PFSK-1 (cell line): ENCODE measurements around the gene OR6V1.

Experiments used
- REST ChIP-seq, 2 experiments: IDR thresholded peaks; 2 replicates each; pipeline versions ENCODE4 v1.6.1 to v1.8.0; 2011 to 2012; ENCODE audit warnings: low read depth in 2 of 2, low read length in 2 of 2, control low read depth in 1 of 2, inconsistent platforms in 1 of 2, mild to moderate bottlenecking in 1 of 2, moderate library complexity in 1 of 2; ENCODE audit not compliant: insufficient read depth in 1 of 2
- SIN3A ChIP-seq: IDR thresholded peaks from 2 replicates; pipeline ENCODE4 v1.6.1; 2012; ENCODE audit warnings: mild to moderate bottlenecking, low read length, moderate library complexity, borderline replicate concordance; ENCODE audit not compliant: insufficient read depth
- TAF1 ChIP-seq: IDR thresholded peaks from 2 replicates; pipeline ENCODE4 v1.6.1; 2012; ENCODE audit warnings: low read length, control low read depth, borderline replicate concordance; ENCODE audit not compliant: insufficient read depth

- TF ChIP-seq SIN3A (no peak), TAF1 (no peak), REST (IDR thresholded peaks at IDR 0.05; ENCODE audit: insufficient read depth in 1 of 2, low read depth in 2 of 2, low read length in 2 of 2) (no peak)
Measured at GRCh38 chr7:143069912-143070500, 17.9 kb downstream of the OR6V1 start.
